Thoracic aorta (tissue), 2 donors: ENCODE data around the gene RIC3. TPM values are rescaled to one million over a fixed set of nuclear protein-coding genes. Genes with fewer than 3 reads are reported as not detected.

Experiments used
- ATAC-seq: fragments of 150-250 bp; one replicate; pipeline ENCODE4 v1.8.0; 2017; ENCODE audit warnings: low read depth; ENCODE audit not compliant: insufficient number of reproducible peaks, low FRiP score
- DNase-seq: peaks from one replicate; pipeline ENCODE4 v3.0.0-alpha.2; 2020; ENCODE audit warnings: low spot score
- H3K27ac ChIP-seq, 2 donors: fragments of 200-600 bp; sonication (generic); 1 replicate in 1 of 2; 2 replicates in 1 of 2; pipeline ENCODE4 v1.5.1; 2016; ENCODE audit warnings: mild to moderate bottlenecking in 2 of 2, moderate library complexity in 2 of 2
- H3K27me3 ChIP-seq: fragments of 200-600 bp; sonication (generic); replicated peaks from 2 replicates; pipeline ENCODE4 v1.6.0; 2016; ENCODE audit warnings: mild to moderate bottlenecking; ENCODE audit not compliant: insufficient read depth
- H3K36me3 ChIP-seq: fragments of 200-600 bp; sonication (generic); one replicate; pipeline ENCODE4 v1.5.1; 2016
- H3K4me1 ChIP-seq, 2 donors: fragments of 200-600 bp; sonication (generic); 1 replicate in 1 of 2; 2 replicates in 1 of 2; pipeline versions ENCODE4 v1.5.1 to v1.6.0; 2016; ENCODE audit warnings: low read depth in 2 of 2, mild to moderate bottlenecking in 1 of 2; ENCODE audit not compliant: control insufficient read depth in 1 of 2
- H3K4me3 ChIP-seq: fragments of 200-600 bp; sonication (generic); 2 replicates; pipeline ENCODE4 v1.5.1; 2016; ENCODE audit warnings: mild to moderate bottlenecking
- H3K9me3 ChIP-seq: fragments of 200-600 bp; sonication (generic); 2 replicates; pipeline ENCODE4 v1.5.1; 2016
- total RNA-seq, 2 donors: library from RNA; depleted of rRNA; stranded (reverse); fragments of >200 nt; gene quantifications; one replicate each; pipeline versions ENCODE4 v1.1.0 to v1.2.3, GENCODE V29; 2016
- TF ChIP-seq, protein P1 (sequence below): fragments of 200-600 bp; sonication (generic); IDR thresholded peaks from one replicate; pipeline ENCODE4 v1.5.1; 2019; ENCODE audit warnings: antibody characterized with exemption

The RIC3 gene, protein sequence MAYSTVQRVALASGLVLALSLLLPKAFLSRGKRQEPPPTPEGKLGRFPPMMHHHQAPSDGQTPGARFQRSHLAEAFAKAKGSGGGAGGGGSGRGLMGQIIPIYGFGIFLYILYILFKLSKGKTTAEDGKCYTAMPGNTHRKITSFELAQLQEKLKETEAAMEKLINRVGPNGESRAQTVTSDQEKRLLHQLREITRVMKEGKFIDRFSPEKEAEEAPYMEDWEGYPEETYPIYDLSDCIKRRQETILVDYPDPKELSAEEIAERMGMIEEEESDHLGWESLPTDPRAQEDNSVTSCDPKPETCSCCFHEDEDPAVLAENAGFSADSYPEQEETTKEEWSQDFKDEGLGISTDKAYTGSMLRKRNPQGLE
- total RNA-seq: 10 to 100 TPM; 13.1 to 17.7 TPM

DNA sequence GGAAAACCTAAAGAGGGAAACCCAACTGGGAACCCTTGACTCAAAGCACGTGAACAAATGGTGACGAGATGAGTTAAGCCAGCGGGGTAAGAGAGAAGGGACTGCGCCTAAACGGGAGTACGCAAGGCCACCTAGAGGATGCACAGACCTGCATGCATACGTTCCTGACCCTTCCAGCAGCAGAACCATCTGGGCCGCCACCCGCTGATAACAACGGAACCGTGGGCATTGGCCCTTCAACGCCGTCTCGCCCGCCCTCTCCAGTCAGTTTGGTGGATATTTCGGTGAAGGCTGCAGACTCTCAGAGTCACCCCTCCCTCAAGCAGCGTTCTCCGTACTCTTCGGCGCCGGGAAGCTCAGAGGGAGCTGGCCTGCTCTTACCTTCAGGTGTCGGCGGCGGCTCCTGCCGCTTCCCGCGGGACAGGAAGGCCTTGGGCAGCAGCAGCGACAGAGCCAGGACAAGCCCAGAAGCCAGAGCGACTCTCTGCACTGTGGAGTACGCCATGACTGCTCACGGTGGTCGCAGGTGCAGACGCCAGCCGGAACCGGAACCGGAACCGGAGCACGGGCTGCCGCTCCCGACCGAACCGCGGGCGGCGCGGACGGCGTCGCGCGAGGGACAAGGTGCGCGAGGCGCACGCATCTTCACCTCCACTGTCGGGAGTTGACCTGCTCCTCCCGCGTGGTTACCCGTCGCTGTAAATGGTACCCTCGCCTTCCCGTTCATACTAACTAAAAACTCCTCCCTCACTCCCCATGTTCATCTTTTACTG lies at the start of gene RIC3:
Gene RIC3, minus strand, starts transcription at position 541 of the 773 bp plus-strand sequence. Its CDS starts 36 bp downstream, at position 505.
- no peak for DNase-seq
- Histone ChIP-seq H3K4me1 (peaks cover 0 to 13% of the 10 kb centered on the region in 2 donors), H3K36me3 (no peaks in the 10 kb centered on the region), H3K27ac (no peak within 1 kb of the TSS), H3K27me3 (no peaks in the 10 kb centered on the region), H3K9me3 (no peaks in the 10 kb centered on the region), H3K4me3 (peak within 1 kb of the TSS; percentile 87)
- TF ChIP-seq, protein P1, sequence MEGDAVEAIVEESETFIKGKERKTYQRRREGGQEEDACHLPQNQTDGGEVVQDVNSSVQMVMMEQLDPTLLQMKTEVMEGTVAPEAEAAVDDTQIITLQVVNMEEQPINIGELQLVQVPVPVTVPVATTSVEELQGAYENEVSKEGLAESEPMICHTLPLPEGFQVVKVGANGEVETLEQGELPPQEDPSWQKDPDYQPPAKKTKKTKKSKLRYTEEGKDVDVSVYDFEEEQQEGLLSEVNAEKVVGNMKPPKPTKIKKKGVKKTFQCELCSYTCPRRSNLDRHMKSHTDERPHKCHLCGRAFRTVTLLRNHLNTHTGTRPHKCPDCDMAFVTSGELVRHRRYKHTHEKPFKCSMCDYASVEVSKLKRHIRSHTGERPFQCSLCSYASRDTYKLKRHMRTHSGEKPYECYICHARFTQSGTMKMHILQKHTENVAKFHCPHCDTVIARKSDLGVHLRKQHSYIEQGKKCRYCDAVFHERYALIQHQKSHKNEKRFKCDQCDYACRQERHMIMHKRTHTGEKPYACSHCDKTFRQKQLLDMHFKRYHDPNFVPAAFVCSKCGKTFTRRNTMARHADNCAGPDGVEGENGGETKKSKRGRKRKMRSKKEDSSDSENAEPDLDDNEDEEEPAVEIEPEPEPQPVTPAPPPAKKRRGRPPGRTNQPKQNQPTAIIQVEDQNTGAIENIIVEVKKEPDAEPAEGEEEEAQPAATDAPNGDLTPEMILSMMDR: no peak
- ATAC-seq: no peak

DNA sequence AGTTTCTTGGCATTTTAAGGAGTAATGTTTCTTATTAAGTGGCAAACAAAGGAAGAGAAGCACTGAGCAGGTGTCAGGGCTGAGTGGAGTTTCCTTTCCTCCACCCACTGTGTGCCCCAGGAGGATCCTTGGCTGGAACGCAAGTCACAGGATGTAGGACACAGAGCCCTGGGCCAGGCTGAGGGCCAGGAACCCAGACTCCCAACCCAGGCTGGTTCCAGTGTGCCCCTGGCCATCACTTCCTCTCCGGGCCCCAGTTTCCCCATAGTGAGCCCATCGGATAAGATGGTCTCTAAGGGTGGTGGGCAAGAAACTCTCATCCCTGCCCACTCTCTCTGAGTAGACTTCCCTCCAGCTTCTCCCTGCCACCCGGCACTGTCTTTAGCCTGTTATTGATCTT lies 49.6 kb upstream of the RIC3 start:
- H3K4me1 ChIP-seq: no peaks in the 10 kb centered on the region
- no peak for DNase-seq
- TF ChIP-seq, protein P1: no peak
- H3K27ac ChIP-seq: no peak overlapping the region
- no peaks in the 10 kb centered on the region for H3K36me3 ChIP-seq
- H3K27me3 ChIP-seq: no peaks in the 10 kb centered on the region
- no peak overlapping the region for H3K4me3 ChIP-seq
- no peak for ATAC-seq
- no peaks in the 10 kb centered on the region for H3K9me3 ChIP-seq

DNA sequence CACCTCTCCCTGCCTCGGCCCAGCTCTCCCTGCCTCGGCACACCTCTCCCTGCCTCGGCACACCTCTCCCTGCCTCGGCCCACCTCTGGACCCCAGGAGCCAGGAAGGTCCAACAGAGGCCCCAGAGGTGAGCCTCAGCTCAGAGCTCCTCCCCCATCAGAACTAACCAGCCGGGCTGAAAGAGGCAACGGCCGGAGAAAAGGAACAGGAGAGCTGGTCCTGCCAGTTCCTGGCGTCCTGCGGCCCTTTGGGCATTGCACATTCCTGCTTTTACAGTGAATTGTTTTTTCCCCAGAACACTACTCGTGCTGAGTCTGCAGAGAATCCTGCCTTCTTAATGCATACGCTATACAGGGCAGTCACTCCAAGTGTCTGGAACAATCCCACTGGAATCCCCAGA lies 49.1 kb upstream of the RIC3 start:
- Histone ChIP-seq H3K9me3 (no peaks in the 10 kb centered on the region), H3K27ac (no peak overlapping the region), H3K36me3 (no peaks in the 10 kb centered on the region), H3K4me1 (no peaks in the 10 kb centered on the region), H3K4me3 (no peak overlapping the region), H3K27me3 (no peaks in the 10 kb centered on the region)
- no peak for ATAC-seq
- TF ChIP-seq, protein P1: no peak
- no peak for DNase-seq

DNA sequence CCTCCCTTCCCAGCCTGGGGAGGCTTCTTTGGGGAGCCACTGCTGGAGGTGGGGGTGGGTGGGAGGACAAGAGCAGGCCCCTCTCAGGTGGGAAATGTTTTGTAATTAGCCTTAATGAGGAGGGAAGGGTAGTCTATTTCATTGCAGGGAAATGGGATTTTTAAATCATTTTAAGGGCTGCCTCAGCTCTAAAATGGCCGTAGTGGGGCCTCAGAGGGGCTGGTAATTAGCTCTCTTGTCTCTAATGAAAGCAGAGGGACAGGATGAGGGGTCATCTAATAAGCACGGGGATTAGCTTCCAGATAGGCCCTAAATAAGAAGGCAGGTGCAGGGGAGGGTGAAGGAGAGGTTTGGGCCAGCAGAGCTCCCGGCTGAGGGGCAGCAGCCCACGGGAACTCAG lies 48.3 kb upstream of the RIC3 start:
- TF ChIP-seq, protein P1: no peak

DNA sequence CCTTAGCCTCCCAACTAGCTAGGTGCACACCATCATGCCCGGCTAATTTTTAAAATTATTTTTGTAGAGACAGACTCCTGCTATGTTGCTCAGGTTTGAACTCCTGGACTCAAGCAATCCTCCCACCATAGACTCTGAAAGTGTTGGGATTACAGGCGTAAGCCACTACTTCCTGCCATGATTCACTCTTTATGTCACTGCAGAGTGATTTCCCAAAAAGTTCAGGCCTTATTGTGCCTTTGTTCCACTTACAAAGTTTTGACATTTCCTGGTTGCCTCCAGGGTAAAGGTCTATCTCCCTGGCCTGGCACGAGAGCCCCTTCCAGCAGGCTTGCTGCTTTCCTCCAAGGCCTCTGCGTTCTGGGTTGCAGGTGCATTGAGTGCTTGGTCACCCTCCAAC lies 44.6 kb upstream of the RIC3 start:
- no peak overlapping the region for H3K4me3 ChIP-seq
- H3K27ac ChIP-seq: no peak overlapping the region
- H3K27me3 ChIP-seq: no peaks in the 10 kb centered on the region
- DNase-seq (no peak), ATAC-seq (no peak)
- TF ChIP-seq, protein P1: no peak
- H3K9me3 ChIP-seq: no peaks in the 10 kb centered on the region
- H3K36me3 ChIP-seq: no peaks in the 10 kb centered on the region
- no peaks in the 10 kb centered on the region for H3K4me1 ChIP-seq

More for the DNA sequence above, 48.3 kb upstream of the RIC3 start:
- H3K4me1 ChIP-seq: no peaks in the 10 kb centered on the region
- DNase-seq (no peak), ATAC-seq (no peak)
- no peaks in the 10 kb centered on the region for H3K36me3 ChIP-seq
- no peak overlapping the region for H3K4me3 ChIP-seq
- H3K9me3 ChIP-seq: no peaks in the 10 kb centered on the region
- no peak overlapping the region for H3K27ac ChIP-seq
- H3K27me3 ChIP-seq: no peaks in the 10 kb centered on the region
